Uterus (tissue), 2 donors: ENCODE data around the gene METTL25.

Experiments
- POLR2A ChIP-seq, 2 donors: fragments of 450-650 bp; IDR thresholded peaks; one replicate each; pipeline ENCODE4 v1.6.1; 2016; ENCODE audit warnings: antibody characterized with exemption in 2 of 2, mild to moderate bottlenecking in 1 of 2, moderate library complexity in 1 of 2
- TF ChIP-seq, protein P1 (sequence below), 4 experiments: fragments of 200-600 bp in 2 of 4; fragments of 450-650 bp in 2 of 4; sonication (generic) in 2 of 4; IDR thresholded peaks; one replicate each; pipeline ENCODE4 v1.5.1; 2016 to 2019; ENCODE audit warnings: antibody characterized with exemption in 4 of 4, mild to moderate bottlenecking in 2 of 4, moderate library complexity in 1 of 4

DNA sequence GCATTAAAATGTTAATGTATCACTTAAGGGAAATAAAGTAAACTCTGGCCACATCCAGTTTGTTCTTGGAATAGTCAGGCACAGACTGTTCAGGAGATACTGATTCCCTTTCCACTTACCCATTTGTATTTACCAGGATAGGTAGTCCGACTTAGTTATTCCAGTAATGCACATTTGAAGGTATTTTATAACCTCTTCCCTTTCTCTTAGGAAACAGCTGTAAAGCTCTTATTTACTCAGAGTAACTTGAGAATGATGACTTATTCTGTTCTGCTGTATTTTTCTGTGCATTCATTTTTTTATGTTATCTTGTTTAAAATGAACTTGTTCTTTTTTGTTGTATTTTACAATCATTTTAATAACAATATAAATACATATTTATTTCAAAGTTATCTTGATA, 78.0 kb downstream of the METTL25 start:
- TF ChIP-seq, protein P1, sequence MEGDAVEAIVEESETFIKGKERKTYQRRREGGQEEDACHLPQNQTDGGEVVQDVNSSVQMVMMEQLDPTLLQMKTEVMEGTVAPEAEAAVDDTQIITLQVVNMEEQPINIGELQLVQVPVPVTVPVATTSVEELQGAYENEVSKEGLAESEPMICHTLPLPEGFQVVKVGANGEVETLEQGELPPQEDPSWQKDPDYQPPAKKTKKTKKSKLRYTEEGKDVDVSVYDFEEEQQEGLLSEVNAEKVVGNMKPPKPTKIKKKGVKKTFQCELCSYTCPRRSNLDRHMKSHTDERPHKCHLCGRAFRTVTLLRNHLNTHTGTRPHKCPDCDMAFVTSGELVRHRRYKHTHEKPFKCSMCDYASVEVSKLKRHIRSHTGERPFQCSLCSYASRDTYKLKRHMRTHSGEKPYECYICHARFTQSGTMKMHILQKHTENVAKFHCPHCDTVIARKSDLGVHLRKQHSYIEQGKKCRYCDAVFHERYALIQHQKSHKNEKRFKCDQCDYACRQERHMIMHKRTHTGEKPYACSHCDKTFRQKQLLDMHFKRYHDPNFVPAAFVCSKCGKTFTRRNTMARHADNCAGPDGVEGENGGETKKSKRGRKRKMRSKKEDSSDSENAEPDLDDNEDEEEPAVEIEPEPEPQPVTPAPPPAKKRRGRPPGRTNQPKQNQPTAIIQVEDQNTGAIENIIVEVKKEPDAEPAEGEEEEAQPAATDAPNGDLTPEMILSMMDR (IDR thresholded peaks at IDR 0.05): no peak
- no peak for TF ChIP-seq POLR2A (IDR thresholded peaks at IDR 0.05)
